H9 (cell line): ENCODE results near the gene MATK. TPM values are rescaled to one million over a fixed set of nuclear protein-coding genes. Genes with fewer than 3 reads are reported as not detected.

Experiments used
- DNase-seq: peaks from one replicate; pipeline ENCODE4 v3.0.0-alpha.2; 2017
- H2AFZ ChIP-seq: one replicate; pipeline ENCODE4 v1.6.1; 2013; ENCODE audit warnings: mild to moderate bottlenecking, low read length, control low read depth, moderate library complexity
- H2AK5ac ChIP-seq: 2 replicates; pipeline ENCODE4 v1.6.1; 2013; ENCODE audit warnings: low read length, control low read depth, mixed read lengths; ENCODE audit not compliant: insufficient read length
- H2BK120ac ChIP-seq: one replicate; pipeline ENCODE4 v1.6.1; 2013; ENCODE audit warnings: low read depth, mild to moderate bottlenecking, low read length, control low read depth, inconsistent platforms; ENCODE audit not compliant: poor library complexity, severe bottlenecking
- H2BK12ac ChIP-seq: 2 replicates; pipeline ENCODE4 v1.6.1; 2013; ENCODE audit warnings: low read length, control low read depth, mixed read lengths, low read depth; ENCODE audit not compliant: insufficient read length
- H2BK15ac ChIP-seq: 2 replicates; pipeline ENCODE4 v1.6.1; 2013; ENCODE audit warnings: low read depth, low read length, control low read depth
- H2BK20ac ChIP-seq: one replicate; pipeline ENCODE4 v1.6.1; 2013; ENCODE audit warnings: low read depth, mild to moderate bottlenecking, low read length, control low read depth, inconsistent platforms; ENCODE audit not compliant: poor library complexity, severe bottlenecking
- H2BK5ac ChIP-seq: 2 replicates; pipeline ENCODE4 v1.6.1; 2013; ENCODE audit warnings: low read length, control low read depth, mixed read lengths; ENCODE audit not compliant: insufficient read length
- H3K14ac ChIP-seq: 2 replicates; pipeline ENCODE4 v1.6.1; 2013; ENCODE audit warnings: low read length, control low read depth; ENCODE audit not compliant: insufficient read depth
- H3K18ac ChIP-seq: 2 replicates; pipeline ENCODE4 v1.6.1; 2013; ENCODE audit warnings: low read depth, mild to moderate bottlenecking, mixed read lengths, low read length, control low read depth; ENCODE audit not compliant: insufficient read length
- H3K23ac ChIP-seq: 2 replicates; pipeline ENCODE4 v1.6.1; 2013; ENCODE audit warnings: low read length, control low read depth, mixed read lengths, low read depth; ENCODE audit not compliant: insufficient read length
- H3K23me2 ChIP-seq: 2 replicates; pipeline ENCODE4 v1.6.1; 2013; ENCODE audit warnings: low read depth, mild to moderate bottlenecking, mixed read lengths, low read length, control low read depth; ENCODE audit not compliant: insufficient read length, poor library complexity, severe bottlenecking
- H3K27ac ChIP-seq: 2 replicates; pipeline ENCODE4 v1.5.1; 2013; ENCODE audit warnings: low read length, control low read depth, mixed read lengths, low read depth; ENCODE audit not compliant: insufficient read length
- H3K27me3 ChIP-seq: 2 replicates; pipeline ENCODE4 v1.6.1; 2013; ENCODE audit warnings: low read length, control low read depth, inconsistent platforms; ENCODE audit not compliant: insufficient read depth
- H3K4ac ChIP-seq: 2 replicates; pipeline ENCODE4 v1.6.1; 2013; ENCODE audit warnings: low read depth, mild to moderate bottlenecking, control low read depth, inconsistent platforms, low read length, moderate library complexity
- H3K4me1 ChIP-seq: 2 replicates; pipeline ENCODE4 v1.6.1; 2013; ENCODE audit warnings: low read length, control low read depth, inconsistent platforms; ENCODE audit not compliant: insufficient read depth
- H3K4me2 ChIP-seq: 2 replicates; pipeline ENCODE4 v1.6.1; 2013; ENCODE audit warnings: low read length, control low read depth, mixed read lengths; ENCODE audit not compliant: insufficient read length, insufficient read depth
- H3K56ac ChIP-seq: 2 replicates; pipeline ENCODE4 v1.6.1; 2013; ENCODE audit warnings: low read depth, mild to moderate bottlenecking, mixed read lengths, low read length, control low read depth; ENCODE audit not compliant: insufficient read length
- H3K79me1 ChIP-seq: 2 replicates; pipeline ENCODE4 v1.6.1; 2013; ENCODE audit warnings: low read depth, mild to moderate bottlenecking, moderate library complexity, low read length, control low read depth, inconsistent platforms; ENCODE audit not compliant: insufficient read depth, poor library complexity, severe bottlenecking
- H3K79me2 ChIP-seq: 2 replicates; pipeline ENCODE4 v1.6.1; 2013; ENCODE audit warnings: low read length, control low read depth, inconsistent platforms; ENCODE audit not compliant: insufficient read depth
- H3K9ac ChIP-seq: 2 replicates; pipeline ENCODE4 v1.6.1; 2013; ENCODE audit warnings: low read length, control low read depth, mixed read lengths; ENCODE audit not compliant: insufficient read length; ENCODE audit errors: extremely low read depth
- H3K9me3 ChIP-seq: one replicate; pipeline ENCODE4 v1.6.1; 2013; ENCODE audit warnings: low read depth, low read length, inconsistent platforms; ENCODE audit not compliant: control insufficient read depth
- H3T11ph ChIP-seq: one replicate; pipeline ENCODE4 v1.6.1; 2013; ENCODE audit warnings: mild to moderate bottlenecking, low read length, control low read depth, inconsistent platforms
- H4K20me1 ChIP-seq: one replicate; pipeline ENCODE4 v1.6.1; 2013; ENCODE audit not compliant: control insufficient read depth, insufficient read length, insufficient read depth
- H4K5ac ChIP-seq: 2 replicates; pipeline ENCODE4 v1.6.1; 2013; ENCODE audit warnings: low read depth, mild to moderate bottlenecking, mixed read lengths, low read length, control low read depth; ENCODE audit not compliant: insufficient read length
- H4K8ac ChIP-seq: replicated peaks from 2 replicates; pipeline ENCODE4 v1.6.1; 2013; ENCODE audit warnings: low read length, control low read depth, mixed read lengths, low read depth; ENCODE audit not compliant: insufficient read length
- H4K91ac ChIP-seq: 2 replicates; pipeline ENCODE4 v1.6.1; 2013; ENCODE audit warnings: low read depth, mild to moderate bottlenecking, moderate library complexity, mixed read lengths, low read length, control low read depth; ENCODE audit not compliant: insufficient read length
- H3K27ac Mint-ChIP-seq, 3 experiments: 2 replicates in 2 of 3; 3 replicates in 1 of 3; pipeline ENCODE4 v1.8.0; 2020 to 2021; ENCODE audit warnings: mixed read lengths in 3 of 3, mild to moderate bottlenecking in 1 of 3, moderate library complexity in 1 of 3
- H3K27me3 Mint-ChIP-seq: 2 replicates; pipeline ENCODE4 v1.8.0; 2021; ENCODE audit warnings: low read depth, mild to moderate bottlenecking, moderate library complexity, mixed read lengths
- H3K36me3 Mint-ChIP-seq, 3 experiments: 2 replicates in 2 of 3; 3 replicates in 1 of 3; pipeline ENCODE4 v1.8.0; 2020 to 2021; ENCODE audit warnings: low read depth in 3 of 3, mixed read lengths in 3 of 3; ENCODE audit not compliant: insufficient read depth in 1 of 3
- H3K4me1 Mint-ChIP-seq, 2 experiments: 2 replicates each; pipeline ENCODE4 v1.8.0; 2020; ENCODE audit warnings: mixed read lengths in 2 of 2
- H3K4me3 Mint-ChIP-seq, 2 experiments: 2 replicates in 1 of 2; 3 replicates in 1 of 2; pipeline ENCODE4 v1.8.0; 2020 to 2021; ENCODE audit warnings: mild to moderate bottlenecking in 2 of 2, mixed read lengths in 2 of 2, moderate library complexity in 1 of 2
- H3K9me3 Mint-ChIP-seq, 2 experiments: 2 replicates in 1 of 2; 3 replicates in 1 of 2; pipeline ENCODE4 v1.8.0; 2020; ENCODE audit warnings: mild to moderate bottlenecking in 2 of 2, mixed read lengths in 2 of 2, moderate library complexity in 1 of 2
- WGBS: extraction: QIAGEN DNeasy Blood & Tissue Kit; methylation state at CpG from one replicate; pipeline ENCODE4 v1.1.7; 2013; ENCODE audit warnings: missing lambda C conversion rate, low lambda C conversion rate, mixed read lengths; ENCODE audit not compliant: insufficient read length; ENCODE audit errors: extremely low coverage; 5-methylcytosine and 5-hydroxymethylcytosine counted together
- total RNA-seq: library from RNA; stranded (reverse); gene quantifications from 2 replicates; pipeline ENCODE4 v1.2.1, GENCODE V29; 2021
- TF ChIP-seq, protein P1 (sequence below): fragments of 200-600 bp; sonication (generic); conservative IDR thresholded peaks from 3 replicates; pipeline ENCODE4 v1.8.0; 2021; ENCODE audit warnings: antibody characterized with exemption, mild to moderate bottlenecking

MATK gene
- total RNA-seq, 1 experiment from 2014 or later = 13.5 TPM

DNA sequence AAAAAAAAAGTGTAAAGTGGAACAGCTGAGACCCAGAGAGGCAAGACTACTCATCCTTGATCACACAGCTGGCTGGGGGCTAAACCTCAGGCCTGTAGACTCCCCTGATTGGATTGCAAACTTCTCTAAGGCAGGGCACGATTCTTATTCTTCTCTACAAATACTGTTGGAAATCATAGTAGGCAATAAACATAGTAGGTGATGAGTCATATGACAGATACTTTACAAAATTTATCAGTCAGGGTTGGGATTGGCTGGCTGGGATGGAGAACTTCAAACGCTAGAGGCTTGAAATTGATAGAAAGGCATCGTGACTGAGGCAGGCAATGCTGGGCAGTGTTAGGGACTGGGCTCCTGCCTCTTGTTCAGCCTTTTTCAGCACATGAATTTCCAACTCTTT is 5.9 kb upstream of the MATK start:
- Histone ChIP-seq H2AK5ac (no peak overlapping the region), H3K4ac (no peak overlapping the region), H3K4me2 (no peak overlapping the region), H3K9me3 (no peaks in the 10 kb centered on the region), H4K8ac (no peak overlapping the region), H3K56ac (no peak overlapping the region), H3K27me3 (no peaks in the 10 kb centered on the region), H2BK5ac (no peak overlapping the region), H4K5ac (no peak overlapping the region), H4K91ac (no peak overlapping the region), H3K4me1 (no peaks in the 10 kb centered on the region), H3K18ac (no peak overlapping the region), H2BK20ac (no peak overlapping the region), H3K9ac (no peak overlapping the region), H2BK15ac (no peak overlapping the region), H2AFZ (no peak overlapping the region), H3K23me2 (no peaks in the 10 kb centered on the region), H3K79me2 (no peaks in the 10 kb centered on the region), H3T11ph (no peak overlapping the region), H2BK12ac (no peak overlapping the region), H3K27ac (no peak overlapping the region), H3K23ac (no peak overlapping the region), H3K14ac (no peak overlapping the region), H4K20me1 (no peaks in the 10 kb centered on the region), H2BK120ac (no peak overlapping the region), H3K79me1 (no peaks in the 10 kb centered on the region)
- Mint-ChIP-seq H3K27ac (no peak overlapping the region), H3K4me1 (peaks cover 3% of the 10 kb centered on the region in 2 experiments; a peak in 3 of 4 replicates), H3K9me3 (peaks cover 7 to 11% of the 10 kb centered on the region in 2 experiments), H3K27me3 (peaks cover 53% of the 10 kb centered on the region), H3K4me3 (no peak overlapping the region), H3K36me3 (no peaks in the 10 kb centered on the region; a peak in 1 of 7 replicates)
- WGBS = no CpG with 5 or more reads among the region's 3 CpGs
- no peak for DNase-seq
- TF ChIP-seq, protein P1, sequence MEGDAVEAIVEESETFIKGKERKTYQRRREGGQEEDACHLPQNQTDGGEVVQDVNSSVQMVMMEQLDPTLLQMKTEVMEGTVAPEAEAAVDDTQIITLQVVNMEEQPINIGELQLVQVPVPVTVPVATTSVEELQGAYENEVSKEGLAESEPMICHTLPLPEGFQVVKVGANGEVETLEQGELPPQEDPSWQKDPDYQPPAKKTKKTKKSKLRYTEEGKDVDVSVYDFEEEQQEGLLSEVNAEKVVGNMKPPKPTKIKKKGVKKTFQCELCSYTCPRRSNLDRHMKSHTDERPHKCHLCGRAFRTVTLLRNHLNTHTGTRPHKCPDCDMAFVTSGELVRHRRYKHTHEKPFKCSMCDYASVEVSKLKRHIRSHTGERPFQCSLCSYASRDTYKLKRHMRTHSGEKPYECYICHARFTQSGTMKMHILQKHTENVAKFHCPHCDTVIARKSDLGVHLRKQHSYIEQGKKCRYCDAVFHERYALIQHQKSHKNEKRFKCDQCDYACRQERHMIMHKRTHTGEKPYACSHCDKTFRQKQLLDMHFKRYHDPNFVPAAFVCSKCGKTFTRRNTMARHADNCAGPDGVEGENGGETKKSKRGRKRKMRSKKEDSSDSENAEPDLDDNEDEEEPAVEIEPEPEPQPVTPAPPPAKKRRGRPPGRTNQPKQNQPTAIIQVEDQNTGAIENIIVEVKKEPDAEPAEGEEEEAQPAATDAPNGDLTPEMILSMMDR = no peak
